HepG2 (cell line): ENCODE measurements around the gene SH3YL1.

Source experiments
- ATF2 ChIP-seq: sonication (generic); formaldehyde crosslinking; IDR thresholded peaks from 2 replicates; pipeline ENCODE4 v1.4.0; 2020; ENCODE audit warnings: missing genetic modification reagents
- BCL6 ChIP-seq: IDR thresholded peaks from 2 replicates; pipeline ENCODE4 v1.6.1; 2016; ENCODE audit warnings: missing genetic modification reagents, missing compliant biosample characterization
- CHD2 ChIP-seq: IDR thresholded peaks from 2 replicates; pipeline ENCODE4 v1.6.1; 2011; ENCODE audit warnings: low read depth, low read length, improper control_type of control experiment
- CTCF ChIP-seq: sonication (generic); formaldehyde crosslinking; IDR thresholded peaks from 2 replicates; pipeline ENCODE4 v1.5.0; 2020; ENCODE audit warnings: mild to moderate bottlenecking, missing genetic modification reagents, moderate library complexity
- ESRRA ChIP-seq: sonication (generic); formaldehyde crosslinking; IDR thresholded peaks from 2 replicates; pipeline ENCODE4 v1.5.1; 2020; ENCODE audit warnings: mild to moderate bottlenecking, low read depth, missing genetic modification reagents
- EZH2 ChIP-seq: conservative IDR thresholded peaks from 2 replicates; pipeline ENCODE4 v1.6.1; 2012; ENCODE audit warnings: mild to moderate bottlenecking, low read depth, low read length, moderate library complexity
- MAFK ChIP-seq, 2 experiments: IDR thresholded peaks in 1 of 2; conservative IDR thresholded peaks in 1 of 2; 2 replicates each; pipeline ENCODE4 v1.6.1; 2011; ENCODE audit warnings: improper control_type of control experiment in 2 of 2, low read length in 2 of 2
- PHF20 ChIP-seq: sonication (generic); formaldehyde crosslinking; IDR thresholded peaks from 2 replicates; pipeline ENCODE4 v1.5.0; 2020; ENCODE audit warnings: mild to moderate bottlenecking, missing genetic modification reagents
- ZNF704 ChIP-seq: sonication (generic); formaldehyde crosslinking; IDR thresholded peaks from 2 replicates; pipeline ENCODE4 v1.8.1; 2023; ENCODE audit warnings: mild to moderate bottlenecking, inconsistent platforms, moderate library complexity, missing genetic modification reagents, borderline replicate concordance

- TF ChIP-seq CHD2, result no peak
- no peak for TF ChIP-seq CTCF (CRISPR knock-in tag)
- TF ChIP-seq ESRRA (CRISPR knock-in tag), result no peak
- no peak for TF ChIP-seq ZNF704 (CRISPR knock-in tag)
- no peak for TF ChIP-seq MAFK (conservative IDR thresholded peaks at IDR 0.05 in 1 of 2, IDR thresholded peaks at IDR 0.05 in 1 of 2; ENCODE audit: low read length in 2 of 2)
- TF ChIP-seq ATF2 (CRISPR knock-in tag), result no peak
- TF ChIP-seq EZH2, result no peak
- no peak for TF ChIP-seq PHF20 (CRISPR knock-in tag)
- no peak for TF ChIP-seq BCL6
Observed at GRCh38 chr2:283996-284794, 20.4 kb upstream of the SH3YL1 start.
